ENCODE measurements around the gene HRCT1. TPM values are rescaled to one million over a fixed set of nuclear protein-coding genes. Genes with fewer than 3 reads are reported as not detected.

HRCT1 gene
- total RNA-seq, 2 experiments from 2014 or later = not detected

GRCh38 chr9:35944173-35944572 lies 38.2 kb downstream of the HRCT1 start:
- H3K9me3 ChIP-seq (ENCODE audit: control insufficient read depth in 1 of 2, insufficient read depth in 1 of 2, low read length in 2 of 2) = no peaks in the 10 kb centered on the region
- POLR2A ChIA-PET = interaction anchor here (0.9 to 1.3 kb wide), 3 partner anchors 22 to 41 kb away, joined by 3 read pairs; no protein-coding TSS in a partner anchor
- peaks cover 71% of the 10 kb centered on the region for H3K4me1 ChIP-seq (ENCODE audit: insufficient read depth, low read length)
- peak overlapping the region; percentile 78 for H3K27ac Mint-ChIP-seq
- H3K27ac ChIP-seq (ENCODE audit: low read depth in 1 of 2, low read length in 2 of 2) = no peak overlapping the region
- H3K36me3 Mint-ChIP-seq (ENCODE audit: low read depth) = no peaks in the 10 kb centered on the region
- no peak overlapping the region for H3K4me3 ChIP-seq (ENCODE audit: low read length)
- H3K36me3 ChIP-seq (ENCODE audit: insufficient read depth, low read length) = no peaks in the 10 kb centered on the region
- no peaks in the 10 kb centered on the region for H3K9me3 Mint-ChIP-seq
- intact Hi-C loops (cut with DNase I, micrococcal nuclease) = no loop called here
- peaks cover 79% of the 10 kb centered on the region for H3K4me1 Mint-ChIP-seq (ENCODE audit: low read depth)
- no peaks in the 10 kb centered on the region for H3K27me3 ChIP-seq (ENCODE audit: control insufficient read depth in 1 of 2, insufficient read depth in 2 of 2, low read length in 2 of 2)
- no peak for TF ChIP-seq CTCF (IDR thresholded peaks at IDR 0.05)
- no peak overlapping the region for H3K4me3 Mint-ChIP-seq
- ATAC-seq (ENCODE audit: poor library complexity) = no peak
- CTCF ChIA-PET = interaction anchor here (3.9 kb wide), 1 partner anchor 42 kb away, joined by 24 read pairs; no protein-coding TSS in a partner anchor
- DNase-seq = no peak
- no peaks in the 10 kb centered on the region for H3K27me3 Mint-ChIP-seq

DNA sequence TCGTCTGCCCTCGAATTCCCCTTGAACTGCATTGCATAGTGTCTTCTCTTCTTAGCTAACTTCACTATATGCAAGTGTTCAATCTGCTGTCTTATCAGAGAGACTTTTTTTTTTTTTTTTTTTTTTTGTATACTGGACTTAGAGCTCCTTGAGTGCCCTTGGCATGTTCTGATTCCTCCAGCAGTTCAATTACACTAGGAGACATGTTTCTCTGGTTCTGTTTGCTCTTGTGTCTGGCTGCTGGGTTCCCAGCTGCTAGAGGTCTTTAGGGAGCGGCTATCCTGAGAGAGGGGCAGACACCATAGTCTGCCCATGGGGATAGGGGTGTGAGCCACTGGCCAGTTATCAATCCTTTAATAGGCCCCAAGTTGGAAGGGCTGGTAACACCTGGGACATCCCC lies 38.8 kb downstream of the HRCT1 start:
- Histone ChIP-seq H3K9me3 (ENCODE audit: control insufficient read depth in 1 of 2, insufficient read depth in 1 of 2, low read length in 2 of 2) (no peaks in the 10 kb centered on the region), H3K27me3 (ENCODE audit: control insufficient read depth in 1 of 2, insufficient read depth in 2 of 2, low read length in 2 of 2) (no peaks in the 10 kb centered on the region), H3K4me3 (ENCODE audit: low read length) (no peak overlapping the region), H3K27ac (ENCODE audit: low read depth in 1 of 2, low read length in 2 of 2) (no peak overlapping the region), H3K4me1 (ENCODE audit: insufficient read depth, low read length) (peaks cover 70% of the 10 kb centered on the region), H3K36me3 (ENCODE audit: insufficient read depth, low read length) (no peaks in the 10 kb centered on the region)
- Mint-ChIP-seq H3K9me3 (no peaks in the 10 kb centered on the region), H3K27ac (no peak overlapping the region), H3K4me3 (peak overlapping the region; percentile 26), H3K27me3 (no peaks in the 10 kb centered on the region), H3K36me3 (ENCODE audit: low read depth) (no peaks in the 10 kb centered on the region), H3K4me1 (ENCODE audit: low read depth) (peaks cover 78% of the 10 kb centered on the region)
- ChIA-PET POLR2A (interaction anchor here (1.2 kb wide), 1 partner anchor 326 kb away, joined by 3 read pairs; no protein-coding TSS in a partner anchor), CTCF (interaction anchor here (1.3 to 3.9 kb wide), 2 partner anchors 42 to 63 kb away, joined by 4 to 24 read pairs; no protein-coding TSS in a partner anchor)
- intact Hi-C loops (cut with DNase I, micrococcal nuclease) = loop anchor here (1.0 kb wide), 1 partner anchor 42 kb away; no protein-coding TSS in a partner anchor
- no peak for TF ChIP-seq CTCF (IDR thresholded peaks at IDR 0.05)
- ATAC-seq (ENCODE audit: poor library complexity) (no peak), DNase-seq (no peak)

GRCh38 chr9:35945341-35946018 lies 39.5 kb downstream of the HRCT1 start:
- no peaks in the 10 kb centered on the region for H3K9me3 ChIP-seq (ENCODE audit: control insufficient read depth in 1 of 2, insufficient read depth in 1 of 2, low read length in 2 of 2)
- peak; percentile 70 for ATAC-seq (ENCODE audit: poor library complexity)
- peak; percentile 93 for TF ChIP-seq CTCF (IDR thresholded peaks at IDR 0.05)
- intact Hi-C loops (cut with DNase I, micrococcal nuclease) = loop anchor here (1.0 kb wide), 1 partner anchor 42 kb away; no protein-coding TSS in a partner anchor
- peak; percentile 42 to 81 (median 62) for DNase-seq
- POLR2A ChIA-PET = interaction anchor here (1.0 to 1.2 kb wide), 2 partner anchors 34 to 326 kb away, joined by 3 to 6 read pairs; no protein-coding TSS in a partner anchor
- Mint-ChIP-seq H3K27me3 (no peaks in the 10 kb centered on the region), H3K4me3 (peak overlapping the region; percentile 57), H3K4me1 (ENCODE audit: low read depth) (peaks cover 71% of the 10 kb centered on the region), H3K27ac (no peak overlapping the region), H3K9me3 (no peaks in the 10 kb centered on the region), H3K36me3 (ENCODE audit: low read depth) (no peaks in the 10 kb centered on the region)
- H3K4me3 ChIP-seq (ENCODE audit: low read length) = no peak overlapping the region
- H3K4me1 ChIP-seq (ENCODE audit: insufficient read depth, low read length) = peaks cover 65% of the 10 kb centered on the region
- CTCF ChIA-PET = interaction anchor here (1.0 to 3.9 kb wide), 4 partner anchors 9 to 63 kb away, joined by 3 to 24 read pairs (median 4); no protein-coding TSS in a partner anchor
- no peak overlapping the region for H3K27ac ChIP-seq (ENCODE audit: low read depth in 1 of 2, low read length in 2 of 2)
- H3K27me3 ChIP-seq (ENCODE audit: control insufficient read depth in 1 of 2, insufficient read depth in 2 of 2, low read length in 2 of 2) = no peaks in the 10 kb centered on the region
- H3K36me3 ChIP-seq (ENCODE audit: insufficient read depth, low read length) = no peaks in the 10 kb centered on the region
